ENCODE measurements around the gene DCAF8L2.

The DCAF8L2 gene

DNA sequence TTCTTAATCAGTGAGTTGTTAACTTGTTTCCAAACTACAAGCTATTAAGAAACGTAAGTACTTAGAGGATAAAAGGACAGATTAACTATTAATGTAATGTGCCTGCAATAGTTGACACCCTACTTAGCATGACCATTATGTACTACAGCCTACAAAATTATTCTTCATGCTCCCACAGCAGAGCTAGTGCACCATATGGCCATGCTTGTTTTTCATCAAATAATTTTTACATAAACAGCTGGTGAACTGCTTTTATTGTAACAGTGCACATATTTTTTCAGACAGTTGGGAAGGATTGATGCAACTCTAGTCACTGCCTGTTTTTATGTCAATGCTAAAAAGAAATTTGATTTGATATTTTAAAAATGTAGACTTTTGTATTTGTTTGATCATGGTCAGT is 207.4 kb downstream of the DCAF8L2 start:
- no peak overlapping the region for H3K4me3 ChIP-seq (ENCODE audit: low read length)
- no peak for DNase-seq (ENCODE audit: low read depth)
- TF ChIP-seq, protein P1, sequence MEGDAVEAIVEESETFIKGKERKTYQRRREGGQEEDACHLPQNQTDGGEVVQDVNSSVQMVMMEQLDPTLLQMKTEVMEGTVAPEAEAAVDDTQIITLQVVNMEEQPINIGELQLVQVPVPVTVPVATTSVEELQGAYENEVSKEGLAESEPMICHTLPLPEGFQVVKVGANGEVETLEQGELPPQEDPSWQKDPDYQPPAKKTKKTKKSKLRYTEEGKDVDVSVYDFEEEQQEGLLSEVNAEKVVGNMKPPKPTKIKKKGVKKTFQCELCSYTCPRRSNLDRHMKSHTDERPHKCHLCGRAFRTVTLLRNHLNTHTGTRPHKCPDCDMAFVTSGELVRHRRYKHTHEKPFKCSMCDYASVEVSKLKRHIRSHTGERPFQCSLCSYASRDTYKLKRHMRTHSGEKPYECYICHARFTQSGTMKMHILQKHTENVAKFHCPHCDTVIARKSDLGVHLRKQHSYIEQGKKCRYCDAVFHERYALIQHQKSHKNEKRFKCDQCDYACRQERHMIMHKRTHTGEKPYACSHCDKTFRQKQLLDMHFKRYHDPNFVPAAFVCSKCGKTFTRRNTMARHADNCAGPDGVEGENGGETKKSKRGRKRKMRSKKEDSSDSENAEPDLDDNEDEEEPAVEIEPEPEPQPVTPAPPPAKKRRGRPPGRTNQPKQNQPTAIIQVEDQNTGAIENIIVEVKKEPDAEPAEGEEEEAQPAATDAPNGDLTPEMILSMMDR (IDR thresholded peaks at IDR 0.05; ENCODE audit: insufficient read depth, low read depth, low read length, missing control alignments): no peak
